ENCODE results near the gene VSIG10L. TPM values are rescaled to one million over a fixed set of nuclear protein-coding genes. Genes with fewer than 3 reads are reported as not detected.

VSIG10L gene
- polyA plus RNA-seq, 4 donors: 4.2 to 5.2 (median 4.8) TPM

DNA sequence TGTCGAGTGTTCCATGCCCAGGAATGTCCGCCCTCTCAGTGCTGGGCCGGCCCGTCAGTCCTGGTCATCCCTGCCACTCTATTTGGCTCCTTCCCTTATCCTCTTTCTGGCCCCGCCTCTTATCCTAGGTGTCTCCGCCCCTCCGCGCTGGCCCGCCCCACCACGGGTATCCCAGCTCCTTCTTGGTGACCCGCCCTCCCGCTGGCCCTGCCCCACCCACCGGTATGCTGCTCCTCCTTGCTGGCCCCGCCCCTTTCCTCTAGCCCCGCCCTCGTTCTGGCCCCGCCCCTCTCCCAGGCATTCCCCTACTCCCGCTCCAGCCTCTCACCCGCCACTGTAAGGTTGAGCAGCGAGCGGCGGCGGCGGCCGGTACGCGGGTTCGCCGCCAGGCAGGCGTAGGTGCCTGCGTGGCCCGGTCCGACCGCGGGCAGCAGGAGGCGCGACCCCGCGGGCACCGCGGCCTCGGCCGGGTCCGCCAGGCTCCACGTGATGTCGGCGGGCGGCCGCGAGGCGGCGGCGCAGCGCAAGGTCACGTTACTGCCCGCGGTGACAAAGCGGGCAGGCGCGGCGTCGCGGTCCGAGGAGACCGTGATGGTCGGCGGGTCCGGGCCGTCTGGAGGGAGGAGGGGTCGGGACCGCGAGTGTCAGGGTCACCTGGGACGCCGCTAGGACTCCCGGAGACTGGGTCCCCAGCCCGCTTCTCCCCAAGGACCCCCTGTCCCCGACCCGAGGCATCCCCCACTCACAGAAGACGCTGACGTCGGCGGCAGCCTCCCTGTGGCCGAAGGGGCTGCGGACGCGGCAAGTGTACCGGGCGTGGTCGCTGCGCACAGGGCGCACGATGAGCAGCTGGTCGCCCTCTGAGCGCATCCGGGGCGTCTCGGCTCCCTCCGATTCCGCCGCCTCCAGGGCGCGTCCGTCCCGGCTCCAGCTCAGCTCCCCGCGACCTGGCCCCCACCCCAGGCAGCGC, 2.0 kb downstream of the VSIG10L start:
- DNase-seq (ENCODE audit: low read depth in 4 of 4, low spot score in 3 of 4): peak; percentile 77 to 88 (median 79)

DNA sequence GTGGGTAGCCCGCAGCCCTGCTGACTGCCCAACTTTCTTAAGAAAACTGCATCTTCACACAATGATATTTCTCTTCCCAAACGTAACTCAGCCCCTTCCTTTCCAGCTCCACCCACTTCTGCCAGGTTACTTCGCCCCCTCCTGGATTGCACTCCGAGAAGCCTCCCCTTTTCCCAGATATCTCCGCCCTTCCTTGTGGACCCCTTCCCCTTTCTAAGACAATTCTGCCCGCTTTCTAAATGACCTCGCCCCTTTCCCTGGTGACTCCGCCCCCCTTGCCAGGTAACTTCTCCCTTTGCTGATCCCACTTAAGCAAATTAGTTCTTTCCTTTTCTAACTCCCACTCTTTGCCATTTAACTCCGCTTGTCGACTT, 2.6 kb downstream of the VSIG10L start:
- peak in 1 of 4 donors; percentile 27 for DNase-seq (ENCODE audit: low read depth in 4 of 4, low spot score in 3 of 4)

DNA sequence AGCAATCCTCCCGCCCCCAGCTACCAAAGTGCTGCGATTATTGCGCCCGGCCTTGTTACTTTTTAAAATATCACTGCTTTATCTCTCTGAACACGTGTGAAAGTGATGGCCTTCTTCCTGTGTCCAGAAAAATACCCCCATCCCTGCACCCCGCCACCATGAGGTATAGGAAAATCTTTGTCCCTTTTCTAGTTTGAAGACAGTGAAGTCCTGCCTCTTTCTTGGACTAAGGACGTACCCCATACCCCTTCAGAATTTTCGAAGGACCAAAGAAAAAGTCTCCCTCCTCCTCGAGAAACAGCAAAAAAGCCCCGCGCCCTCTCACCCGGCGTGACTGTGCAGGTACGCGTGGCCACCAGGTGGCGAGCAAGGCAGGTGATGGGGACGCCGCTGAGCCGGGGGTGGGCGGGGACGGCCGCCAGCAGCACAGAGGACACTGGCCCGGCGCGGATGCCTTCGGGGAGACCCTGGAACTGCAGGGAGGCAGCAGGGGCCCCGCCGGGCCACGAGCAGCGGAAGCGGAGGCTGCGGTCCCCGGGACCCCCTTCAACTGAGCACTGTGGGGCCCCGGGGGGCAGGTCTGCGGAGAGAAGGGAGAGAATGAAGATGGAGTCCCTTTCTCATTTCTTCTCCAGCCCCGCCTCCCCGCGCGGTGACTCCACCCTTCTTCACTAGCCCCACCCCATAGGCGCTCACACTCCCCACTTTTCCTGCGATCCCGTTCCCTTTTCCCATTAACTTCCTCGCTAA, 3.2 kb downstream of the VSIG10L start:
- DNase-seq (ENCODE audit: low read depth in 4 of 4, low spot score in 3 of 4): peak in 1 of 4 donors; percentile 66

DNA sequence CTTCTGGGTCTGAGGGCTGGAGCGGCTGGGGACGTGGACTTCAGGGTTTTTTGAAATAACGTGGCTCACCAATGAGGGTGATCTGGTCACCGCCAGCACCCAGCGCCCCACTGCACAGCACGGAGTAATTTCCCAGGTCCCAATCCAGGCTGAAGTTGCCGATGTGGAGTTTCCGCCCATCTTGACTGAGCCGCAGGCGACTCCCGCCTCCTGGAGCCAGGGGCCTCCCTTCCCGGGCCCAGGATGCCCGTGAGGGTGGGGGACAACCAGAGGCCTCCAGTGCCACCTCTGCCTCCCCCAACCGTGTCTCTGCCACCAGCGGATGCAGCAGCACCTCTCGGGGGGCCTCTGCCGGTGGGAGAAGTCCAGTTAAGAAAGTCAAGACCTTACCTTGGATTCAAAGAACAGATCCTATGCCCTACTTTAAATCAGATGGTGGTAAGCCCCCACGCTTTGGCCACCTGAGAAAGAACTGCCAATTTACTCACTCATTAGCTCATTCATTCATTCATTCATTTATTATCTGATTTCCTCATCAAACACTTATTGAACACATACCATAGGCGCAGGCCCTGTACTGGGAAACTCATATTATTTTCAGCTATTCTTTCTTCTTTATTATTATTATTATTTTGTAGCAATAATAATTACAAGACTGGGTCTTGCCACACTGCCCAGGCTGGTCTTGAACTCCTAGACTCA, 3.9 kb downstream of the VSIG10L start:
- no peak for DNase-seq (ENCODE audit: low read depth in 4 of 4, low spot score in 3 of 4)

DNA sequence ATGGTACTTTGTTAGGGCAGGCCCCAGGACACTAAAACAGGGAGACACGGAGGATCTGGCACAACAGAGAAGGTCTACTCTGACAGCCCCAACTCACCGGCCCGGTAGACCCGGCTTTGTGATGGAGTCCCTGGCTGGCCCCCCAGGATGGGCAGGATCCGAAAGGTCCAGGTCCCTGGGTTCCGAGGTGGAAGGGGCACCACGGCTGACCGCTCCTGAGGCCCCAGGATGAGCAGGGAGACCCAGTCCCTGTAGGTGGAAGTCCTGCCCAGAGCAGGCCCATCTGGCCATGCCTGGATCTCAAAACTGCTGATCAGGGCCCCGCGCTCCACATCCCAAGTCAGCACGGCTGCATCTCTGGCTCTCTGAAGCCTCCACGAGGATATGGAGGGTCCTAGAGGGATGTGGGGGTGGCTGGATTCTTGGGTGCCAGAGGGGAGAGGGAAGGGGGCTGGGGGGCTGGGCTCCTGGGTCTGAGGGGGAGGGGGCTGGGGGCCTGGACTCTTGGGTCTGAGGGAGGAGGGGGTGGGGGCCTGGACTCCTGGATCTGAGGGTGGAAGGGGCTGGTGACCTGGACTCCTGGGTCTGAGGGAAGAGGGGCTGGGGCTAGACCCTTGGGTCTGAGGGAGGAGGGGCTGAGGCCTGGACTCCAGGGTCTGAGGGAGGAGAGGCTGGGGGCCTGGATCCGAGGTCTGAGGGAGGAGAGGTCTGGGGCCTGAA, 4.6 kb downstream of the VSIG10L start:
- no peak for DNase-seq (ENCODE audit: low read depth in 4 of 4, low spot score in 3 of 4)

DNA sequence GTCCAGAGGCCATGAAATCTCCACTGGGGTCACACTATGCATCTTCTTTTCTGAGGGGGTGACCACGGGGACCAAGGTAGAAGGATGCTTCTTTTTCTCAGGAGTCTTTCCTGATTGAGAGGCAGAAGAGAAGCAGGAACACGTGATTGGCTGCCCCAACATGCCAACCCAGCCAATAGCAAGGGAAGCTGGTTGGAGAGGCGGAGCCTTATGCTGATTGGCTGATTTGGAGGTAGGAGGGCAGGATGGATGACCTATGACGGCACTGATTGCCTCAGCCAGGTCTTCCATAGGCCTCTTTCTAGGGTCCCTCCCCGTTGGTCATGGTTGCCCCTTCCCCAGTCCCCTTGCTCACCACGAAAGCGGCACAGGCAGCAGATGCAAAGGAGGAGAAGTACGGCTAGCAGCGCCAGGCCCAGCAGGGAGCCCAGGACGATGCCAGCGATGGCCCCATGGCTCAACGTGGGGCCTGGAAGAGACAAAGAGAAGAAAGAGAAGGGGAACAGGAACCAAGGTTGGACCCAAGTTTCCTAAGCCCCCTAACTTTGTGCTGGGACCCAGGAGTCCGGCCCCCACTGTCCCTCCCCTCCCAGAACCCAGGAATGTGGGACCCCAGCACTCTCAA, 8.0 kb downstream of the VSIG10L start:
- DNase-seq (ENCODE audit: low read depth in 4 of 4, low spot score in 3 of 4): no peak

DNA sequence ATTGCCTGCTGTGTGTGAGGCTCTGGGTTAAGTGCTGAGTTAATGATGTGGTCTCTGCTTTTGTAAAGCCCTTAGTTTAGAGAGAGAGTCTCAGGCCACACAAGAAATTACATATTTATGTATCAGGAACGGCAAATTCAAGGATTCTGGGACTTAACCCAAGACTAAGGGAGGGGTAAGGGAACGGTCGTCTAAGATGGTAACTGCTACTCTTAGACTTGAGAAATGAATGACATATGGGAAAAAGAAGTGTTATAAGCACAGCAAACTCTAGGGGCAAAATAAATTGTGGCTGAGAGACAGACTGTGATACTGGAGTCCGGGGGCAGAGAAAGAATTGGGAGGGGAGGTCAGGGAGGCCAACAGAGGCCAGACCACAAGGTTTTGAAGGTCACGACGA, 10.2 kb downstream of the VSIG10L start:
- no peak for DNase-seq (ENCODE audit: low read depth in 4 of 4, low spot score in 3 of 4)

DNA sequence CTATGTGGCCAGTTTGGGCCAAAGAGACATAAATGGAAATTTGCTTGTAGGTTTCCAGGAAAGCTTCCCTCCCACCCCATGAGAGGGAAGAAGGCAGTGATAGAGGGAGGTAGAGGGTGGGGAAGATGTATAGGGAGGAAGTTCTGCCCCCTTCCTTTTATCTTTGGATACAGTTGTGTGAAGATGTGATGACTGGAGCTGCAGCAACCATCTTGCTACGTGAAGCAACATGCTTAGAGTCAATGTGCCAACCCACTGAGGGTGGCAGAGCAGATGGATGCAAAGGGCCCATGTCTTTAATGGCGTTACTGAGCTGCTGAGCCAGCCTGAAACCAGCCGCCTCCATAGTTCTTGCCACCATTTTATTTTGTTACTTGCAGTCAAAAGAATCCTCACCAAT, 10.7 kb downstream of the VSIG10L start:
- DNase-seq (ENCODE audit: low read depth in 4 of 4, low spot score in 3 of 4): no peak

DNA sequence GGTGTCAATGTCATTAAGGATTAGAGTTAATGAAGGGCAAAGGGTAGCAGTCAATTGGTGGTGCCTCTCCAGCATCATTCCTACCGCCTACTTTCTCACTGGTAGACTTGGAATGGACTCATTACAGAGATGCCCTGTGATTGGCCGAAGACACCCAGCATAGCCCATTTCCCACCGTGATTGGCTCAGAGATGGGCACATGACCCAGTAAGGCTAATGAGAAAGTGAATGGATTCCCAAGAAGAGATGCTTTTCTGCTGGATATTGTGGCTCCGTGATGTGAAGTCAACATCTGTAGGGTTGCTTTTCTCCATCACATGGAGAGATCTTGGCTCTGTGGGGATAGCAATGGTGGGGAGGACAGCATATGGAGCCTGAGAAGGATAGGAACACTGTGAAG, 11.6 kb downstream of the VSIG10L start:
- DNase-seq (ENCODE audit: low read depth in 4 of 4, low spot score in 3 of 4): no peak

DNA sequence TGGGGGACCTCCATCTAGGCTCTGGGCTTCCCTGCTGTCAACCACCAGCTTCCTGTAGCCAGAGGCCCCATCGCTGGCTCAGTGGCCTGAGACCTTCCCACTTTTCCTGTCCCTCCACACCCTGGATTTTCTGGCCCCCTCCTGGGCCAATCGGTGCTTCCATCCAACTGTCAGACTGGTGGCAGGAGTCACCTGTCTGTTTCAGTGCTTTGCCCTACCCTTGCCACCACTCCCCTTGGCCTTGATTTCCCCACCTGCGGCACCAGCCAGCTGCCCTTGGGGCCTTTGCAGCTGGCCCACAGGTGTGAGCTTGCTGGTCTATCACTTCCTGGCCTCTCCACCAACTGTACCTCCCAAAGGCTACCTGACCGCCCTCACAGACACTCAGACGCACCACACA, 12.5 kb downstream of the VSIG10L start:
- DNase-seq (ENCODE audit: low read depth in 4 of 4, low spot score in 3 of 4): no peak

DNA sequence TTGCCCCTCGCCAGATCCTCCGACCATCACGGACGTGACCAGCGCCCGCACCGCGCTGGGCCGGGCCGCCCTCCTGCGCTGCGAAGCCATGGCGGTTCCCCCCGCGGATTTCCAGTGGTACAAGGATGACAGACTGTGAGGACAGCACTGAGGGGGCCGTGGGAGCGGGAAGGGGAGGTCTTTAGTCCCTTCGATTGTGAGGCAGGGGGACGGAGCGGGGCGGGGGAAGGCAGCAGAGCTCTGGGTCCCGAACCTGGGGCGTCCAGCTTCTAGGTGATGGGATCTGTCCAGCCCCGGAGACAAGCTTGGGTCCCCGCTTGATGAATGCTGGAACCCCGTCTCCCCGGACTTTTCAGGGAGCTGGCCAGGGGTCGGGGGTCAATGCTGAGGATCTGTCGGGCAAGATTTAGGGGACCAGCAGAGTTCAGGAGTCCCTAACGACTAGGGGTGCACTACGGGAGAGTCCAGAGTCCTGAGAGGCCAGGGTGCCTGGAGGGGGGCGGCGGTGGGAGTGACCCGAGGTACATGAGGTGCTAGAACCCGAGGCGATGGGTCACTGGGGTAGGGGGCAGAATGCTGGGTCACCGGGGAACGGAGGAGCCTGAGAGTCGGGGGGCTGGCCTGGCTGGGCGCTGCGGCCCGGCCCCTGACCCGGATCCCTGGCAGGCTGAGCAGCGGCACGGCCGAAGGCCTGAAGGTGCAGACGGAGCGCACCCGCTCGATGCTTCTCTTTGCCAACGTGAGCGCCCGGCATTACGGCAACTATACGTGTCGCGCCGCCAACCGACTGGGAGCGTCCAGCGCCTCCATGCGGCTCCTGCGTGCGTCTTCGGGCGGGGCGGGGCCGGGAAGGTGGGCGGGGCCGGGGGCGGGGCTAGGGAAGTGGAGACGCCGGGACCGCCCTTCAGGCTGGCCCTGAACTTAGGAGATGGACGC, 14.6 kb downstream of the VSIG10L start:
- DNase-seq (ENCODE audit: low read depth in 4 of 4, low spot score in 3 of 4): no peak

DNA sequence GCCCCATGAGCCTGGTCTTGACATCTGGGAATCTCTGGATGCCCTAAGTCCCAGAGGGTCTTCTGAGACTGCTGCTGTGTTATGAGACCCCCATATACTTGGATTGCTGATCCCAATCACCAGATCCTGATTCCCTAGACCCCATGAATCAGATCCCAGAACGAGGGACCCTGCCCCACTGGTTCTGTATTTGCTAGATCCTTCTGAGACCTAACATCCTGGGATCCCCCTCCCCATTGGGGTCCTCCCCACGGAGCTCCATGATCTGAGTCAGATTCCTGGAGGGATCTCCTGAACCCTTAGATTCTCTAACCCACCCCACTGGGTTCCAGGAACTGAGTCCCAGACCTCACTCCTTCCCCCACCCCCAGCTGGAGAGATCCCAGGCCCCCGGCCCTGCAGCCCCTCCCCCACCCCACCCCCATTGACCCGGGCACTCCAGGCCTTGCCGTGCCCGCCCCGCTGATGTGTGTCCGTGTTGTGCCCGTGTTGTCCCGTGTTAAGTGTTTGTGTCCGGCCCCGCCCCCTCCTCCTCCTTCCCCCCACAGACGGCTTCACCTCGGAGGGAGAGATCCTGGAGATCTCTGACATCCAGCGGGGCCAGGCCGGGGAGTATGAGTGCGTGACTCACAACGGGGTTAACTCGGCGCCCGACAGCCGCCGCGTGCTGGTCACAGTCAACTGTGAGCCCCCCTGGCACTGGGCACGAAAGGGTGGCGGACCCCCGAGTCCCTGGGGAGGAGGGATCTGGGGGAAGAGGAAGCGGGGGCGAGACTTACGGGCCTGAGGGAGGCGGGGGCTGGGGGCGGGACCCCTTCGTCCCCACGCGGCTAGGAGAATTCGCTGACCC, 15.5 kb downstream of the VSIG10L start:
- no peak for DNase-seq (ENCODE audit: low read depth in 4 of 4, low spot score in 3 of 4)

DNA sequence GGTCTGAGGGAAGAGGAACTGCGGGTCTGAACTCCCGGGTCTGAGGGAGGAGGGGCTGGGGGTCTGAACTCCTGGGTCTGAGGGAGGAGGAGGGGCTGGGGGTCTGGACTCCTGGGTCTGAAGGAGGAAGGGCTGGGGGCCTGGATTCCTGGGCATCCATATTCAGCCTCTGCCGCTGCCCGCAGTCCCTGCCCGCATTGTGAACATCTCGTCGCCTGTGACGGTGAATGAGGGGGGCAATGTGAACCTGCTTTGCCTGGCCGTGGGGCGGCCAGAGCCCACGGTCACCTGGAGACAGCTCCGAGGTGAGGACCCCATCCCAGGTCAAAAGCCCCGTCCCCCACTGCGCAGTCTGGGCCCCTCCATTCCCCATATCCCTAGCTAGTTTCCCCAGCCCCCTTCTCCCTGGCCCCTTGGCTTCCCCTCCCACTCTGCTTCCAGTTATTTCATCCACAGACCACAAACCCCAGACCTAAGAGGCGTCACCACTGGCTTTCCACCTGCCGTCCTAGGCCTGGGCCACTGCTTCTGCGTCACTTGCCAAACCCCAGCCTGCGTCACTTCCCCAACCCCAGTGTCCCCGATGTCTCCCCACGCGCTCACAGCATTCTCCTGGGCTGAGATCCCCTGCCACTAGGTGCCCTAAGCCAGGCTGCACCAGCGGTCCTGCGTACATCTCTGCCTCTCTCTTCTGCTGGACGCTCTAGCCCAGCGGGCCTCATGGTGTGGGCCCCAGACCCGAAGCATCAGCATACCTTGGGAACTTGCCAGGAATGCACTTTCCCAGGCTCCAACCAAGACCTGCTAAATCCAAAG, 16.6 kb downstream of the VSIG10L start:
- DNase-seq (ENCODE audit: low read depth in 4 of 4, low spot score in 3 of 4): no peak

DNA sequence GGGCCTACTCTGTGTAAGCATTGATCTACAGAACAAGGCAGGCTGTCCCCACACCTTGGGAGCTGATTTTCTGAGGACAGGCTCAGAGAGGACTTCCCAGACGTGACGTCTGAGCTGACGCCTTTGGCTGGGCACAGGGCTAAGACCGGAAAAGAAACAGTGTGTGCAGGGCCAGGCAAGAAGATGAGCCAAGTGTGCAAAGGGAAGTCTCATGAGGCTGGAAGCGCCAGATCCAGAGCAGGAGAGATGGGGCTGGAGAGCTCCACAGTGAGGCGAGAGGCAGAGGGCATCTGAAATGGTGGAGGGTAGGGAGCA, 17.8 kb downstream of the VSIG10L start:
- no peak for DNase-seq (ENCODE audit: low read depth in 4 of 4, low spot score in 3 of 4)

DNA sequence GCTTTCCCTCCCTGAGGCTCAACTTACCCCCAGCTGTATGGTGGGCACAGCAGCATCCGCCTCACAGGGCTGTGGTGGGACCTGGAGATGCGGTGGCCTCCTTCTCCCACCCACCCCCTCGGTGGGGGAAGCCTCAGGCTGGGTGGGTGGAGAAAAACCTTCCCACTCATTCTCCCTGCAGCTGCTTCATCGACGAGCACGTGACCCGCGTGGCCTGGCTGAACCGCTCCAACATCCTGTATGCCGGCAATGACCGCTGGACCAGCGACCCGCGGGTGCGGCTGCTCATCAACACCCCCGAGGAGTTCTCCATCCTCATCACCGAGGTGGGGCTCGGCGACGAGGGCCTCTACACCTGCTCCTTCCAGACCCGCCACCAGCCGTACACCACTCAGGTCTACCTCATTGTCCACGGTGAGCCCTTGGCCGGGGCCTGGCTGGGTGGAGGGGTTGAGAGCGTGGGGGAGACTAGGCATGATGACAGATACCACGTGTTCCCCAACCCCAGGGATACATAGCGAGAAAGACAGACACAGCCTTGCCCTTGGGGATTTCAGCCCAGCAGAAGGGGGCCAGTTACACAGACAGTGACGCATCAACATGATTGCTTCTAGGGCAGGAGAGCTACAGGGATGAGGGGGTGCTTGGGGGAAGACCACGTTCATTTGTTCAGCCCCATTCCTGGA, 18.3 kb downstream of the VSIG10L start:
- DNase-seq (ENCODE audit: low read depth in 4 of 4, low spot score in 3 of 4): no peak

DNA sequence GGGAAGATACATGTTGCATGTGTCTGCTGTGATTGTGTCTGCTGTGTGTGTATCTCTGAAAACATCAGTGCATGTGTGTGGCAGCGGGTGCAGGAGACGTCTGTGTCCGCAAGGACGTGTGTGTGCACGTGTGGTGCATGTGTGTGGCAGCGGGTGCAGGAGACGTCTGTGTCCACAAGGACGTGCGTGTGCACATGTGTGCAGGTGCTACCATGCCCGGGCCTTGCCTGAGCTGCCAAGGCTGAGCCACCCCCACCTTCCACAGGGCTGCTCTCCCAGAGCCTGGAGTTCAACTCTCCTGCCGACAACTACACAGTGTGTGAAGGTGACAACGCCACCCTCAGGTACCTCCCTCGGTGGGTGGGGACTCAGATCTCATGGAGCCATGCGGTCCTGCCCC, 20.1 kb downstream of the VSIG10L start:
- no peak for DNase-seq (ENCODE audit: low read depth in 4 of 4, low spot score in 3 of 4)

DNA sequence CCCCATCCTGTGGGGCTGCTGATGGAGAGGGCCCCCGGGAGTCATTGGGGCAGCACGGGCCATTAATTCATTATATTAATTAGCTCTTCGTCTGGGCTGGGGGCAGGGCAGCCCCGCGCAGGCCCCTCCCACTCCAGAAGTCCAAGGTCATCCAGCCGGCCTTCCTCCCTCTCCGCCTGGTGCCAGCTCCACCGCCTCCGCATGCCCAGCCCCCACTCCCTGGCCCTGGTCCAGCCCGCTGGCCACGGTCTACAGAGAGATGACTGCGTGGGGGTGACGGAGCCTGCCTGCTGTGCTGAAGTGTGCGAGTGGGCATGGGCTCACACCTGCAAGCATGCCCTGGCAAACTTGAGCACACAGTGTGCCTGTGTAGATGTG, 21.7 kb downstream of the VSIG10L start:
- peak in 2 of 4 donors; percentile 39 to 46 for DNase-seq (ENCODE audit: low read depth in 4 of 4, low spot score in 3 of 4)

Data from left renal pelvis (tissue), 4 donors.